ENCODE measurements around the gene LHPP.

The LHPP gene

GRCh38 chr10:124645467-124646095 is 184.0 kb downstream of the LHPP start:
- Histone ChIP-seq H3K27me3 (ENCODE audit: low read depth) (no peaks in the 10 kb centered on the region), H3K4me3 (no peak overlapping the region), H3K9me3 (no peaks in the 10 kb centered on the region), H3K36me3 (replicated peaks) (peaks cover 3% of the 10 kb centered on the region), H3K4me1 (no peaks in the 10 kb centered on the region)
- in situ Hi-C loops (cut with MboI; ENCODE audit: low sequenced_read_pairs) = no loop called here
- no peak for DNase-seq (ENCODE audit: low spot score in 2 of 2)

- no peak for DNase-seq (ENCODE audit: low spot score in 2 of 2)
- no peaks in the 10 kb centered on the region for H3K9me3 ChIP-seq
- in situ Hi-C loops (cut with MboI; ENCODE audit: low sequenced_read_pairs) = no loop called here
- no peak overlapping the region for H3K4me3 ChIP-seq
- H3K36me3 ChIP-seq (replicated peaks) = peaks cover 3% of the 10 kb centered on the region
- no peaks in the 10 kb centered on the region for H3K4me1 ChIP-seq
- no peaks in the 10 kb centered on the region for H3K27me3 ChIP-seq (ENCODE audit: low read depth)
These were observed 185.1 kb downstream of the LHPP start for GRCh38 chr10:124646483-124647352.

- no peak overlapping the region for H3K4me3 ChIP-seq
- DNase-seq (ENCODE audit: low spot score in 2 of 2) = no peak
- in situ Hi-C loops (cut with MboI; ENCODE audit: low sequenced_read_pairs) = no loop called here
These were observed 186.0 kb downstream of the LHPP start for GRCh38 chr10:124647421-124648130.

GRCh38 chr10:124648131-124648475 is 186.5 kb downstream of the LHPP start:
- no peaks in the 10 kb centered on the region; the same call in 1 of the 2 replicates for H3K36me3 ChIP-seq (replicated peaks)
- no peak for DNase-seq (ENCODE audit: low spot score in 2 of 2)
- no peak overlapping the region for H3K4me3 ChIP-seq
- in situ Hi-C loops (cut with MboI; ENCODE audit: low sequenced_read_pairs) = no loop called here
- H3K9me3 ChIP-seq = no peaks in the 10 kb centered on the region
- H3K4me1 ChIP-seq = no peaks in the 10 kb centered on the region
- no peaks in the 10 kb centered on the region for H3K27me3 ChIP-seq (ENCODE audit: low read depth)

More at GRCh38 chr10:124647421-124648130, 186.0 kb downstream of the LHPP start:
- Histone ChIP-seq H3K9me3 (no peaks in the 10 kb centered on the region), H3K4me1 (no peaks in the 10 kb centered on the region), H3K36me3 (replicated peaks) (no peaks in the 10 kb centered on the region; the same call in 1 of the 2 replicates), H3K27me3 (ENCODE audit: low read depth) (no peaks in the 10 kb centered on the region)

GRCh38 chr10:124648738-124649137 is 187.1 kb downstream of the LHPP start:
- Histone ChIP-seq H3K4me3 (no peak overlapping the region), H3K27me3 (ENCODE audit: low read depth) (no peaks in the 10 kb centered on the region), H3K36me3 (replicated peaks) (no peaks in the 10 kb centered on the region; the same call in 1 of the 2 replicates), H3K9me3 (no peaks in the 10 kb centered on the region), H3K4me1 (no peaks in the 10 kb centered on the region)
- in situ Hi-C loops (cut with MboI; ENCODE audit: low sequenced_read_pairs) = no loop called here
- no peak for DNase-seq (ENCODE audit: low spot score in 2 of 2)

- no peak overlapping the region for H3K4me3 ChIP-seq
- in situ Hi-C loops (cut with MboI; ENCODE audit: low sequenced_read_pairs) = no loop called here
- H3K36me3 ChIP-seq (replicated peaks) = no peaks in the 10 kb centered on the region; the same call in 1 of the 2 replicates
- DNase-seq (ENCODE audit: low spot score in 2 of 2) = no peak
- H3K27me3 ChIP-seq (ENCODE audit: low read depth) = no peaks in the 10 kb centered on the region
- no peaks in the 10 kb centered on the region for H3K9me3 ChIP-seq
- H3K4me1 ChIP-seq = no peaks in the 10 kb centered on the region
These were observed 187.6 kb downstream of the LHPP start for GRCh38 chr10:124649214-124649613.

- DNase-seq (ENCODE audit: low spot score in 2 of 2) = no peak
- Histone ChIP-seq H3K9me3 (no peaks in the 10 kb centered on the region), H3K27me3 (ENCODE audit: low read depth) (no peaks in the 10 kb centered on the region), H3K36me3 (replicated peaks) (no peaks in the 10 kb centered on the region; the same call in 1 of the 2 replicates), H3K4me3 (no peak overlapping the region), H3K4me1 (no peaks in the 10 kb centered on the region)
- in situ Hi-C loops (cut with MboI; ENCODE audit: low sequenced_read_pairs) = no loop called here
These were observed 188.6 kb downstream of the LHPP start for GRCh38 chr10:124650263-124650662.

GRCh38 chr10:124650820-124651401 is 189.3 kb downstream of the LHPP start:
- H3K36me3 ChIP-seq (replicated peaks) = no peaks in the 10 kb centered on the region; the same call in 1 of the 2 replicates
- in situ Hi-C loops (cut with MboI; ENCODE audit: low sequenced_read_pairs) = no loop called here
- DNase-seq (ENCODE audit: low spot score in 2 of 2) = no peak
- no peak overlapping the region for H3K4me3 ChIP-seq
- H3K9me3 ChIP-seq = no peaks in the 10 kb centered on the region
- no peaks in the 10 kb centered on the region for H3K4me1 ChIP-seq
- no peaks in the 10 kb centered on the region for H3K27me3 ChIP-seq (ENCODE audit: low read depth)

- in situ Hi-C loops (cut with MboI; ENCODE audit: low sequenced_read_pairs) = no loop called here
- no peaks in the 10 kb centered on the region for H3K4me1 ChIP-seq
- H3K36me3 ChIP-seq (replicated peaks) = no peaks in the 10 kb centered on the region; the same call in 1 of the 2 replicates
- no peak overlapping the region for H3K4me3 ChIP-seq
- no peaks in the 10 kb centered on the region for H3K27me3 ChIP-seq (ENCODE audit: low read depth)
- no peaks in the 10 kb centered on the region for H3K9me3 ChIP-seq
- DNase-seq (ENCODE audit: low spot score in 2 of 2) = no peak
These were observed 189.8 kb downstream of the LHPP start for GRCh38 chr10:124651402-124651891.

GRCh38 chr10:124652200-124652599 is 190.6 kb downstream of the LHPP start:
- no peak overlapping the region for H3K4me3 ChIP-seq
- H3K36me3 ChIP-seq (replicated peaks) = no peaks in the 10 kb centered on the region; the same call in 1 of the 2 replicates
- H3K4me1 ChIP-seq = no peaks in the 10 kb centered on the region
- DNase-seq (ENCODE audit: low spot score in 2 of 2) = no peak
- in situ Hi-C loops (cut with MboI; ENCODE audit: low sequenced_read_pairs) = no loop called here
- H3K9me3 ChIP-seq = no peaks in the 10 kb centered on the region
- H3K27me3 ChIP-seq (ENCODE audit: low read depth) = no peaks in the 10 kb centered on the region

GRCh38 chr10:124652701-124653100 is 191.1 kb downstream of the LHPP start:
- in situ Hi-C loops (cut with MboI; ENCODE audit: low sequenced_read_pairs) = no loop called here
- Histone ChIP-seq H3K36me3 (replicated peaks) (no peaks in the 10 kb centered on the region; the same call in 1 of the 2 replicates), H3K4me3 (no peak overlapping the region), H3K27me3 (ENCODE audit: low read depth) (no peaks in the 10 kb centered on the region), H3K4me1 (no peaks in the 10 kb centered on the region), H3K9me3 (no peaks in the 10 kb centered on the region)
- DNase-seq (ENCODE audit: low spot score in 2 of 2) = no peak

GRCh38 chr10:124653311-124653710 is 191.7 kb downstream of the LHPP start:
- no peaks in the 10 kb centered on the region for H3K36me3 ChIP-seq (replicated peaks)
- no peaks in the 10 kb centered on the region for H3K9me3 ChIP-seq
- H3K4me1 ChIP-seq = no peaks in the 10 kb centered on the region
- no peaks in the 10 kb centered on the region for H3K27me3 ChIP-seq (ENCODE audit: low read depth)
- no peak overlapping the region for H3K4me3 ChIP-seq
- in situ Hi-C loops (cut with MboI; ENCODE audit: low sequenced_read_pairs) = no loop called here
- DNase-seq (ENCODE audit: low spot score in 2 of 2) = no peak

- no peaks in the 10 kb centered on the region for H3K4me1 ChIP-seq
- in situ Hi-C loops (cut with MboI; ENCODE audit: low sequenced_read_pairs) = no loop called here
- no peak for DNase-seq (ENCODE audit: low spot score in 2 of 2)
These were observed 192.4 kb downstream of the LHPP start for GRCh38 chr10:124653811-124654651.

More at GRCh38 chr10:124653811-124654651, 192.4 kb downstream of the LHPP start:
- H3K4me3 ChIP-seq = no peak overlapping the region
- H3K27me3 ChIP-seq (ENCODE audit: low read depth) = no peaks in the 10 kb centered on the region
- H3K9me3 ChIP-seq = no peaks in the 10 kb centered on the region
- H3K36me3 ChIP-seq (replicated peaks) = no peaks in the 10 kb centered on the region
